Lung (tissue), 12 donors: ENCODE results near the gene ZSWIM5. TPM values are rescaled to one million over a fixed set of nuclear protein-coding genes. Genes with fewer than 3 reads are reported as not detected.
A peak's percentile ranks its signal among the peaks of the same experiment; 100 is the strongest.

Experiments
- ATAC-seq: fragments of 200-7000 bp; cut with Tn5 transposase; one replicate; pipeline ENCODE4 v1.9.1; 2020; ENCODE audit warnings: moderate number of reproducible peaks; ENCODE audit not compliant: insufficient read depth, low FRiP score
- DNase-seq, 3 donors: peaks; one replicate each; pipeline ENCODE4 v3.0.0-alpha.2; 2013 to 2017
- H3K27ac ChIP-seq, 2 donors: one replicate each; pipeline ENCODE4 v1.5.1; 2013; ENCODE audit warnings: mild to moderate bottlenecking in 2 of 2, moderate library complexity in 2 of 2, control low read depth in 1 of 2, inconsistent platforms in 1 of 2, low read depth in 1 of 2, low read length in 1 of 2
- H3K27me3 ChIP-seq, 3 donors: one replicate each; pipeline ENCODE4 v1.5.1; 2013; ENCODE audit warnings: low read length in 2 of 3; ENCODE audit not compliant: control insufficient read depth in 3 of 3, insufficient read depth in 3 of 3
- H3K36me3 ChIP-seq, 4 donors: one replicate each; pipeline ENCODE4 v1.5.1; 2013; ENCODE audit warnings: low read length in 4 of 4, mild to moderate bottlenecking in 1 of 4, moderate library complexity in 1 of 4; ENCODE audit not compliant: control insufficient read depth in 4 of 4, insufficient read depth in 4 of 4
- H3K4me1 ChIP-seq, 5 donors: one replicate each; pipeline ENCODE4 v1.5.1; 2013; ENCODE audit warnings: low read length in 5 of 5, mild to moderate bottlenecking in 2 of 5, moderate library complexity in 1 of 5; ENCODE audit not compliant: control insufficient read depth in 5 of 5, insufficient read depth in 5 of 5
- H3K4me3 ChIP-seq: one replicate; pipeline ENCODE4 v1.5.1; 2013; ENCODE audit warnings: mild to moderate bottlenecking, control low read depth, moderate library complexity
- H3K9ac ChIP-seq, 2 donors: one replicate each; pipeline ENCODE4 v1.5.1; 2013; ENCODE audit warnings: low read length in 2 of 2, control low read depth in 1 of 2; ENCODE audit not compliant: insufficient read depth in 1 of 2
- H3K9me3 ChIP-seq, 4 donors: one replicate each; pipeline ENCODE4 v1.5.1; 2013; ENCODE audit warnings: low read length in 3 of 4, mild to moderate bottlenecking in 1 of 4, moderate library complexity in 1 of 4; ENCODE audit not compliant: control insufficient read depth in 4 of 4, insufficient read depth in 3 of 4
- CTCF ChIP-seq: IDR thresholded peaks from 2 replicates; pipeline ENCODE4 v1.5.1; 2012; ENCODE audit warnings: mild to moderate bottlenecking; ENCODE audit errors: control extremely low read depth, extremely low read depth
- WGBS, 2 donors: extraction: QIAGEN DNeasy Blood & Tissue Kit; methylation state at CpG; one replicate each; pipeline ENCODE4 v1.1.7; 2013; 5-methylcytosine and 5-hydroxymethylcytosine counted together
- polyA plus RNA-seq, 2 donors: library from polyadenylated mRNA; stranded (reverse); fragments of 200-250 nt; gene quantifications; one replicate each; pipeline ENCODE4 v1.2.1, GENCODE V29; 2013
- total RNA-seq, 2 donors: library from RNA; depleted of rRNA in 1 of 2; stranded (reverse); fragments of >200 nt in 1 of 2; gene quantifications; one replicate each; pipeline ENCODE4 v1.2.1, GENCODE V29; 2014 to 2021
- donor health status: control.
- donor health status: control.
- donor health status: Bipolar disorder and iron deficiency.
- donor health status: healthy.
- donor health status: DM: yes; HTN: yes; CAD: no.

Gene ZSWIM5
- total and polyA plus RNA-seq, 4 donors: 0.96 to 3.8 (median 2.1) TPM

GRCh38 chr1:45013551-45014209, 192.7 kb downstream of the ZSWIM5 start:
- Histone ChIP-seq H3K27me3 (no peaks in the 10 kb centered on the region), H3K4me3 (no peak overlapping the region), H3K9ac (peak overlapping the region in 1 of 2 donors; percentile 72), H3K27ac (no peak overlapping the region), H3K9me3 (no peaks in the 10 kb centered on the region), H3K36me3 (peaks cover 3 to 23% (median 18%) of the 10 kb centered on the region in 4 donors), H3K4me1 (peaks cover 0 to 28% (median 20%) of the 10 kb centered on the region in 5 donors)
- no peak for ATAC-seq
- DNase-seq: no peak
- no peak for TF ChIP-seq CTCF
- WGBS, 2 donors: 84 to 88% methylated on average over 12 of the region's 12 CpGs

DNA sequence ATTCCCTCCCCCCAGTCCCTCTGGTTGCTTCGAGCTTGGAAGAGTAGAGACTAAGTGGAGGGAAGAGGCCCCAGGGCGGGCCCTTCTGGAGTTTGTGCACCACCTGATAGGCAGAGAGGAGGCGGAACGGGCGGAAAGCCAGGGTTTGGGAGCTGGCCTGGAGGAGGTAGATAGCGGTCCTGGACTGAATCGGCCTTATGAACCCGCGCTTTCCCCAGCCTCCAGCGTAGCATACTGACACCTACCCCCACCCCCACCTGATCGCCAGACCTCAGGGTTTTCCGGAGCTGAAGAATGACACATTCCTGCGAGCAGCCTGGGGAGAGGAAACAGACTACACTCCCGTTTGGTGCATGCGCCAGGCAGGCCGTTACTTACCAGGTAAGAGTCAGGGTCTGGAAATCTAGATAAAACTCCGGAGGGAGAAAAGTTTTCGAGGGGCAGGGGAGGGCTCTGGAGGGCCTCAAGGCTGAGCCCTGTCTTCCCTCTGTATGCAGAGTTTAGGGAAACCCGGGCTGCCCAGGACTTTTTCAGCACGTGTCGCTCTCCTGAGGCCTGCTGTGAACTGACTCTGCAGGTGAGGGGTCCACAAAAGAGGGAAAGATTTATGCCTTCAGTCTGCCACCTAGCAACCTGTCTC, 193.6 kb downstream of the ZSWIM5 start:
- DNase-seq: peak; percentile 64 to 66 (median 65)
- 5% methylated on average over 21 of the region's 21 CpGs for WGBS, 2 donors
- no peak for ATAC-seq
- H3K27me3 ChIP-seq: no peaks in the 10 kb centered on the region
- peak overlapping the region; percentile 40 for H3K4me3 ChIP-seq
- H3K9me3 ChIP-seq: no peaks in the 10 kb centered on the region
- H3K36me3 ChIP-seq: peaks cover 11 to 32% (median 27%) of the 10 kb centered on the region in 4 donors
- peaks cover 0 to 28% (median 20%) of the 10 kb centered on the region in 5 donors for H3K4me1 ChIP-seq
- H3K27ac ChIP-seq: peak overlapping the region; percentile 81 to 83
- TF ChIP-seq CTCF: no peak
- peak overlapping the region; percentile 72 to 94 for H3K9ac ChIP-seq

DNA sequence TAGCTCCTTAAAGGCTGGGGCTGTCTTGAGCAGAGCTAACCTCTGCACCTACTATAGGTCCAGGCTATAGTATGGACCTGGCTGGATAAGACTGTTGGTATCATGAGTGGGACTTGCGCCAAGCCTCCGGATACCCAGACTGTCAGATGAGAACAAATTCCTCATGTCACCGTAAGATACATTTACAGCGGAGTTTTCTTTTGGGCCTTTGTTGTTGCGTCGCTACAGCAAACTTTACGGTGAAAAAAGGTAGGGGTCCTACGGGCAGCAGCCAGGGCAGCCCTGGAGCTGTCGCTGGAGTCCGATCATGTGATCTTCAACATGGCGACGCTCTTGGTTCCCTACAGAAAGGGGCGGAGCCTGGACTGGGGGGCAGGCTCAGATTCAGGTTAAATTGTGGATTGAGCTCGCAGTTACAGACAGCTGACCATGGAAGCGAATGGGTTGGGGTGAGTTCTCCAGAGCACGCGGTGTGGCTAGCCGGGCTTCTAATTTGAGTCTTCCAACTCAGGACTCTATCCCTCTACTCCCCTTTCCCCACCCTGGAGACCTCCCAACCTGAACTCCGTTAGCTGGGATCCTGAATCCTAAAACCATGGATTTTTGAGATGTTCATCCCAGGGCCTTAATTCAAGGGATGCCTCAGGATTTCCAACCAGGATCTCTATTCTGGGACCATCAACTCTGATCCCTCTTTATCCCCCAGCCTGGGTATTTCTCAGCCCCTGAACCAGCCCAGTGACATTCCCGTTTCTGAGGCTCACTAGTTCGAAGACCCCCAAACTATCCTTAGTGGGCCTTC, 194.4 kb downstream of the ZSWIM5 start, which contains the start of gene UROD:
TSS of gene UROD (plus strand) at position 418 of the 802 bp plus-strand sequence. CDS start at position 430, 12 bp downstream.
- WGBS, 2 donors: 1% methylated on average over 21 of the region's 21 CpGs
- Histone ChIP-seq H3K9ac (peak within 1 kb of the TSS; percentile 72 to 94), H3K27me3 (no peaks in the 10 kb centered on the region), H3K4me1 (peaks cover 0 to 28% (median 20%) of the 10 kb centered on the region in 5 donors), H3K9me3 (no peaks in the 10 kb centered on the region), H3K4me3 (peak within 1 kb of the TSS; percentile 94), H3K36me3 (peaks cover 12 to 39% (median 34%) of the 10 kb centered on the region in 4 donors), H3K27ac (peak within 1 kb of the TSS; percentile 83 to 84)
- DNase-seq (peak; percentile 94 to 98 (median 97)), ATAC-seq (peak; percentile 89)
- TF ChIP-seq CTCF: peak; percentile 25
